Large intestine (tissue), 3 donors: ENCODE results near the gene OR51B6. TPM values are rescaled to one million over a fixed set of nuclear protein-coding genes. Genes with fewer than 3 reads are reported as not detected.

Experiments
- DNase-seq, 2 donors: peaks; one replicate each; pipeline versions ENCODE4 v3.0.0 to v3.0.0-alpha.2; 2013
- H3K27ac ChIP-seq: one replicate; pipeline ENCODE4 v1.5.1; 2013; ENCODE audit warnings: low read length
- H3K27me3 ChIP-seq: 2 replicates; pipeline ENCODE4 v1.6.1; 2013; ENCODE audit warnings: low read length; ENCODE audit not compliant: control insufficient read depth, insufficient read depth
- H3K36me3 ChIP-seq: 2 replicates; pipeline ENCODE4 v1.6.1; 2013; ENCODE audit warnings: low read length; ENCODE audit not compliant: control insufficient read depth, insufficient read depth
- H3K4me1 ChIP-seq: one replicate; pipeline ENCODE4 v1.6.1; 2013; ENCODE audit warnings: low read length; ENCODE audit not compliant: control insufficient read depth, insufficient read depth
- H3K4me3 ChIP-seq: one replicate; pipeline ENCODE4 v1.5.1; 2013; ENCODE audit warnings: low read length
- H3K9me3 ChIP-seq: one replicate; pipeline ENCODE4 v1.6.1; 2013; ENCODE audit warnings: mild to moderate bottlenecking, low read depth, low read length, moderate library complexity; ENCODE audit not compliant: control insufficient read depth
- polyA plus RNA-seq: library from polyadenylated mRNA; unstranded; fragments of 120-200 nt; gene quantifications from one replicate; pipeline ENCODE4 v1.2.1, GENCODE V29; 2013

OR51B6 gene
- polyA plus RNA-seq, 1 donor: not detected

- no peak for DNase-seq
- H3K4me1 ChIP-seq: no peaks in the 10 kb centered on the region
- H3K36me3 ChIP-seq: no peaks in the 10 kb centered on the region
- no peaks in the 10 kb centered on the region for H3K27me3 ChIP-seq
- no peak overlapping the region for H3K4me3 ChIP-seq
- no peaks in the 10 kb centered on the region for H3K9me3 ChIP-seq
- no peak overlapping the region for H3K27ac ChIP-seq
These were observed 47.6 kb downstream of the OR51B6 start for GRCh38 chr11:5398936-5399335.

Other genes starting within 250 kb of the OR51B6 start
- not detected for gene OR52A5, start 213.2 kb upstream of the OR51B6 start, polyA plus RNA-seq
- gene OR52A1, start 196.8 kb upstream of the OR51B6 start, polyA plus RNA-seq: not detected
- not detected for gene OR51V1, start 150.8 kb upstream of the OR51B6 start, polyA plus RNA-seq
- gene HBB, start 124.4 kb upstream of the OR51B6 start, polyA plus RNA-seq: 175 TPM
- 0.09 TPM for gene HBD, start 117.0 kb upstream of the OR51B6 start, polyA plus RNA-seq
- gene HBG1, start 101.7 kb upstream of the OR51B6 start, polyA plus RNA-seq: 9.7 TPM
- 2,367 TPM for gene HBG2, start 96.7 kb upstream of the OR51B6 start, polyA plus RNA-seq
- gene HBE1, start 81.6 kb upstream of the OR51B6 start, polyA plus RNA-seq: 5.6 TPM
- 0.07 TPM for gene OR51B4, start 49.6 kb upstream of the OR51B6 start, polyA plus RNA-seq
- gene OR51B2, start 27.2 kb upstream of the OR51B6 start, polyA plus RNA-seq: not detected
- gene OR51B5, start 8.0 kb upstream of the OR51B6 start, polyA plus RNA-seq: 0.30 TPM
- not detected for gene OR51M1, start 32.3 kb downstream of the OR51B6 start, polyA plus RNA-seq
- gene OR51Q1, start 70.6 kb downstream of the OR51B6 start, polyA plus RNA-seq: not detected
- gene OR51I1, start 90.0 kb downstream of the OR51B6 start, polyA plus RNA-seq: not detected
- gene OR51I2, start 97.8 kb downstream of the OR51B6 start, polyA plus RNA-seq: not detected
- gene OR52D1, start 137.2 kb downstream of the OR51B6 start, polyA plus RNA-seq: not detected
- gene UBQLN3, start 158.4 kb downstream of the OR51B6 start, polyA plus RNA-seq: not detected
- gene UBQLNL, start 165.2 kb downstream of the OR51B6 start, polyA plus RNA-seq: 0.70 TPM
- not detected for gene OR52H1, start 197.0 kb downstream of the OR51B6 start, polyA plus RNA-seq
- gene OR52B6, start 229.4 kb downstream of the OR51B6 start, polyA plus RNA-seq: not detected
- gene TRIM6, start 245.1 kb downstream of the OR51B6 start, polyA plus RNA-seq: 2.6 TPM